H9 (cell line): ENCODE results near the gene ANO2. TPM values are rescaled to one million over a fixed set of nuclear protein-coding genes. Genes with fewer than 3 reads are reported as not detected.

ENCODE experiments used
- DNase-seq: peaks from one replicate; pipeline ENCODE4 v3.0.0-alpha.2; 2017
- H2AFZ ChIP-seq: one replicate; pipeline ENCODE4 v1.6.1; 2013; ENCODE audit warnings: mild to moderate bottlenecking, low read length, control low read depth, moderate library complexity
- H2AK5ac ChIP-seq: 2 replicates; pipeline ENCODE4 v1.6.1; 2013; ENCODE audit warnings: low read length, control low read depth, mixed read lengths; ENCODE audit not compliant: insufficient read length
- H2BK120ac ChIP-seq: one replicate; pipeline ENCODE4 v1.6.1; 2013; ENCODE audit warnings: low read depth, mild to moderate bottlenecking, low read length, control low read depth, inconsistent platforms; ENCODE audit not compliant: poor library complexity, severe bottlenecking
- H2BK12ac ChIP-seq: 2 replicates; pipeline ENCODE4 v1.6.1; 2013; ENCODE audit warnings: low read length, control low read depth, mixed read lengths, low read depth; ENCODE audit not compliant: insufficient read length
- H2BK15ac ChIP-seq: 2 replicates; pipeline ENCODE4 v1.6.1; 2013; ENCODE audit warnings: low read depth, low read length, control low read depth
- H2BK20ac ChIP-seq: one replicate; pipeline ENCODE4 v1.6.1; 2013; ENCODE audit warnings: low read depth, mild to moderate bottlenecking, low read length, control low read depth, inconsistent platforms; ENCODE audit not compliant: poor library complexity, severe bottlenecking
- H2BK5ac ChIP-seq: 2 replicates; pipeline ENCODE4 v1.6.1; 2013; ENCODE audit warnings: low read length, control low read depth, mixed read lengths; ENCODE audit not compliant: insufficient read length
- H3K14ac ChIP-seq: 2 replicates; pipeline ENCODE4 v1.6.1; 2013; ENCODE audit warnings: low read length, control low read depth; ENCODE audit not compliant: insufficient read depth
- H3K18ac ChIP-seq: 2 replicates; pipeline ENCODE4 v1.6.1; 2013; ENCODE audit warnings: low read depth, mild to moderate bottlenecking, mixed read lengths, low read length, control low read depth; ENCODE audit not compliant: insufficient read length
- H3K23ac ChIP-seq: 2 replicates; pipeline ENCODE4 v1.6.1; 2013; ENCODE audit warnings: low read length, control low read depth, mixed read lengths, low read depth; ENCODE audit not compliant: insufficient read length
- H3K23me2 ChIP-seq: 2 replicates; pipeline ENCODE4 v1.6.1; 2013; ENCODE audit warnings: low read depth, mild to moderate bottlenecking, mixed read lengths, low read length, control low read depth; ENCODE audit not compliant: insufficient read length, poor library complexity, severe bottlenecking
- H3K27ac ChIP-seq: 2 replicates; pipeline ENCODE4 v1.5.1; 2013; ENCODE audit warnings: low read length, control low read depth, mixed read lengths, low read depth; ENCODE audit not compliant: insufficient read length
- H3K27me3 ChIP-seq: 2 replicates; pipeline ENCODE4 v1.6.1; 2013; ENCODE audit warnings: low read length, control low read depth, inconsistent platforms; ENCODE audit not compliant: insufficient read depth
- H3K4ac ChIP-seq: 2 replicates; pipeline ENCODE4 v1.6.1; 2013; ENCODE audit warnings: low read depth, mild to moderate bottlenecking, control low read depth, inconsistent platforms, low read length, moderate library complexity
- H3K4me1 ChIP-seq: 2 replicates; pipeline ENCODE4 v1.6.1; 2013; ENCODE audit warnings: low read length, control low read depth, inconsistent platforms; ENCODE audit not compliant: insufficient read depth
- H3K4me2 ChIP-seq: 2 replicates; pipeline ENCODE4 v1.6.1; 2013; ENCODE audit warnings: low read length, control low read depth, mixed read lengths; ENCODE audit not compliant: insufficient read length, insufficient read depth
- H3K56ac ChIP-seq: 2 replicates; pipeline ENCODE4 v1.6.1; 2013; ENCODE audit warnings: low read depth, mild to moderate bottlenecking, mixed read lengths, low read length, control low read depth; ENCODE audit not compliant: insufficient read length
- H3K79me1 ChIP-seq: 2 replicates; pipeline ENCODE4 v1.6.1; 2013; ENCODE audit warnings: low read depth, mild to moderate bottlenecking, moderate library complexity, low read length, control low read depth, inconsistent platforms; ENCODE audit not compliant: insufficient read depth, poor library complexity, severe bottlenecking
- H3K79me2 ChIP-seq: 2 replicates; pipeline ENCODE4 v1.6.1; 2013; ENCODE audit warnings: low read length, control low read depth, inconsistent platforms; ENCODE audit not compliant: insufficient read depth
- H3K9ac ChIP-seq: 2 replicates; pipeline ENCODE4 v1.6.1; 2013; ENCODE audit warnings: low read length, control low read depth, mixed read lengths; ENCODE audit not compliant: insufficient read length; ENCODE audit errors: extremely low read depth
- H3K9me3 ChIP-seq: one replicate; pipeline ENCODE4 v1.6.1; 2013; ENCODE audit warnings: low read depth, low read length, inconsistent platforms; ENCODE audit not compliant: control insufficient read depth
- H3T11ph ChIP-seq: one replicate; pipeline ENCODE4 v1.6.1; 2013; ENCODE audit warnings: mild to moderate bottlenecking, low read length, control low read depth, inconsistent platforms
- H4K20me1 ChIP-seq: one replicate; pipeline ENCODE4 v1.6.1; 2013; ENCODE audit not compliant: control insufficient read depth, insufficient read length, insufficient read depth
- H4K5ac ChIP-seq: 2 replicates; pipeline ENCODE4 v1.6.1; 2013; ENCODE audit warnings: low read depth, mild to moderate bottlenecking, mixed read lengths, low read length, control low read depth; ENCODE audit not compliant: insufficient read length
- H4K8ac ChIP-seq: replicated peaks from 2 replicates; pipeline ENCODE4 v1.6.1; 2013; ENCODE audit warnings: low read length, control low read depth, mixed read lengths, low read depth; ENCODE audit not compliant: insufficient read length
- H4K91ac ChIP-seq: 2 replicates; pipeline ENCODE4 v1.6.1; 2013; ENCODE audit warnings: low read depth, mild to moderate bottlenecking, moderate library complexity, mixed read lengths, low read length, control low read depth; ENCODE audit not compliant: insufficient read length
- H3K27ac Mint-ChIP-seq, 3 experiments: 2 replicates in 2 of 3; 3 replicates in 1 of 3; pipeline ENCODE4 v1.8.0; 2020 to 2021; ENCODE audit warnings: mixed read lengths in 3 of 3, mild to moderate bottlenecking in 1 of 3, moderate library complexity in 1 of 3
- H3K27me3 Mint-ChIP-seq: 2 replicates; pipeline ENCODE4 v1.8.0; 2021; ENCODE audit warnings: low read depth, mild to moderate bottlenecking, moderate library complexity, mixed read lengths
- H3K36me3 Mint-ChIP-seq, 3 experiments: 2 replicates in 2 of 3; 3 replicates in 1 of 3; pipeline ENCODE4 v1.8.0; 2020 to 2021; ENCODE audit warnings: low read depth in 3 of 3, mixed read lengths in 3 of 3; ENCODE audit not compliant: insufficient read depth in 1 of 3
- H3K4me1 Mint-ChIP-seq, 2 experiments: 2 replicates each; pipeline ENCODE4 v1.8.0; 2020; ENCODE audit warnings: mixed read lengths in 2 of 2
- H3K4me3 Mint-ChIP-seq, 2 experiments: 2 replicates in 1 of 2; 3 replicates in 1 of 2; pipeline ENCODE4 v1.8.0; 2020 to 2021; ENCODE audit warnings: mild to moderate bottlenecking in 2 of 2, mixed read lengths in 2 of 2, moderate library complexity in 1 of 2
- H3K9me3 Mint-ChIP-seq, 2 experiments: 2 replicates in 1 of 2; 3 replicates in 1 of 2; pipeline ENCODE4 v1.8.0; 2020; ENCODE audit warnings: mild to moderate bottlenecking in 2 of 2, mixed read lengths in 2 of 2, moderate library complexity in 1 of 2
- CTCF ChIP-seq: fragments of 200-600 bp; sonication (generic); conservative IDR thresholded peaks from 3 replicates; pipeline ENCODE4 v1.8.0; 2021; ENCODE audit warnings: antibody characterized with exemption, mild to moderate bottlenecking
- WGBS: extraction: QIAGEN DNeasy Blood & Tissue Kit; methylation state at CpG from one replicate; pipeline ENCODE4 v1.1.7; 2013; ENCODE audit warnings: missing lambda C conversion rate, low lambda C conversion rate, mixed read lengths; ENCODE audit not compliant: insufficient read length; ENCODE audit errors: extremely low coverage; 5-methylcytosine and 5-hydroxymethylcytosine counted together
- total RNA-seq: library from RNA; stranded (reverse); gene quantifications from 2 replicates; pipeline ENCODE4 v1.2.1, GENCODE V29; 2021

ANO2 gene
- total RNA-seq, 1 experiment from 2014 or later = 3.8 TPM

- H2BK12ac ChIP-seq = no peak overlapping the region
- no peak overlapping the region for H3K4me3 Mint-ChIP-seq
- H3K4me2 ChIP-seq = no peak overlapping the region
- H2AFZ ChIP-seq = no peak overlapping the region
- H3K4ac ChIP-seq = no peak overlapping the region
- TF ChIP-seq CTCF = no peak
- no peak overlapping the region for H4K8ac ChIP-seq
- H3K9me3 ChIP-seq = no peaks in the 10 kb centered on the region
- H3K27ac ChIP-seq = no peak overlapping the region
- no peak overlapping the region for H4K91ac ChIP-seq
- H3K79me2 ChIP-seq = no peaks in the 10 kb centered on the region
- no peak overlapping the region for H3T11ph ChIP-seq
- no peak overlapping the region for H2BK20ac ChIP-seq
- H3K27ac Mint-ChIP-seq = no peak overlapping the region; a peak in 1 of 7 replicates
- H3K27me3 Mint-ChIP-seq = no peaks in the 10 kb centered on the region; the same call in 1 of the 2 replicates
- no peaks in the 10 kb centered on the region for H3K27me3 ChIP-seq
- no peak overlapping the region for H3K14ac ChIP-seq
- no peaks in the 10 kb centered on the region for H3K23me2 ChIP-seq
- no peaks in the 10 kb centered on the region for H4K20me1 ChIP-seq
- no peak overlapping the region for H2BK15ac ChIP-seq
- H3K36me3 Mint-ChIP-seq = peaks cover 0 to 3% (median 0%) of the 10 kb centered on the region in 3 experiments; a peak in 2 of 7 replicates
- no peak overlapping the region for H3K9ac ChIP-seq
- no peaks in the 10 kb centered on the region for H3K9me3 Mint-ChIP-seq
- H2AK5ac ChIP-seq = no peak overlapping the region
- H3K4me1 Mint-ChIP-seq = no peaks in the 10 kb centered on the region; a peak in 1 of 4 replicates
- H3K79me1 ChIP-seq = no peaks in the 10 kb centered on the region
- no peak overlapping the region for H3K18ac ChIP-seq
- WGBS = no CpG with 5 or more reads among the region's 9 CpGs
- no peak overlapping the region for H2BK120ac ChIP-seq
- no peak overlapping the region for H3K23ac ChIP-seq
- no peak overlapping the region for H4K5ac ChIP-seq
- H3K4me1 ChIP-seq = no peaks in the 10 kb centered on the region
- H3K56ac ChIP-seq = no peak overlapping the region
- DNase-seq = no peak
- H2BK5ac ChIP-seq = no peak overlapping the region
These were observed 28.2 kb downstream of the ANO2 start for GRCh38 chr12:5916785-5917290.
